Stimulated activated CD8-positive, alpha-beta memory T cell treated with anti-CD3 and anti-CD28 coated beads, Interleukin-7, amount 100 ng/mL, for 48 hours (primary cell): ENCODE data around the gene ATN1.

ENCODE experiments used
- DNase-seq, 2 donors: peaks; one replicate each; pipeline ENCODE4 v3.0.0-alpha.2; 2020; ENCODE audit warnings: low read depth in 1 of 2; ENCODE audit errors: extremely low read depth in 1 of 2

ATN1 gene

GRCh38 chr12:6944381-6945186 is 16.8 kb downstream of the ATN1 start:
- DNase-seq = peak in 1 of 2 donors; percentile 86

- DNase-seq = no peak
These were observed 17.9 kb downstream of the ATN1 start for GRCh38 chr12:6945613-6946012.

GRCh38 chr12:6946033-6946919 is 18.5 kb downstream of the ATN1 start:
- DNase-seq = no peak

GRCh38 chr12:6946920-6947374 is 19.2 kb downstream of the ATN1 start:
- DNase-seq = no peak

- DNase-seq = no peak
These were observed 19.9 kb downstream of the ATN1 start for GRCh38 chr12:6947615-6948014.

- DNase-seq = no peak
These were observed 21.3 kb downstream of the ATN1 start for GRCh38 chr12:6948873-6949594.

GRCh38 chr12:6950401-6950801 is 22.6 kb downstream of the ATN1 start:
- DNase-seq = no peak

GRCh38 chr12:6950811-6951540 is 23.2 kb downstream of the ATN1 start, which contains the start of gene PTPN6:
Gene PTPN6 (plus strand): TSS chr12:6951356. CDS start chr12:6951513, 157 bp downstream.
- DNase-seq = no peak

GRCh38 chr12:6951551-6952120 is 23.9 kb downstream of the ATN1 start:
- DNase-seq = no peak

GRCh38 chr12:6952121-6952862 is 24.5 kb downstream of the ATN1 start:
- no peak for DNase-seq

- DNase-seq = no peak
These were observed 25.2 kb downstream of the ATN1 start for GRCh38 chr12:6952863-6953441.

GRCh38 chr12:6953442-6954315 is 25.9 kb downstream of the ATN1 start:
- peak; percentile 82 to 85 for DNase-seq

GRCh38 chr12:6954316-6955107 is 26.8 kb downstream of the ATN1 start:
- DNase-seq = no peak

GRCh38 chr12:6955108-6956020 is 27.6 kb downstream of the ATN1 start:
- no peak for DNase-seq

- no peak for DNase-seq
These were observed 28.4 kb downstream of the ATN1 start for GRCh38 chr12:6956021-6956727.
